ENCODE measurements around the gene HSPD1.

- TF ChIP-seq POLR2A (IDR thresholded peaks at IDR 0.05; ENCODE audit: low read depth, low read length) (no peak), POLR2AphosphoS5 (IDR thresholded peaks at IDR 0.05; ENCODE audit: low read depth, low read length) (no peak), TAF1 (IDR thresholded peaks at IDR 0.05; ENCODE audit: low read depth, low read length) (no peak), PAX5 (IDR thresholded peaks at IDR 0.05; ENCODE audit: insufficient read depth, low read length, severe bottlenecking) (no peak), SPI1 (IDR thresholded peaks at IDR 0.05; ENCODE audit: low read depth, low read length) (no peak)
These were observed 35.5 kb downstream of the HSPD1 start for GRCh38 chr2:197464175-197464574.
